LNCaP clone FGC (cell line): Measurements from ENCODE around the gene PRKAA2.

Experiments
- DNase-seq: peaks from one replicate; pipeline ENCODE4 v3.0.0-alpha.2; 2011; ENCODE audit warnings: low read depth
- H3K4me3 ChIP-seq: 2 replicates; pipeline ENCODE4 v1.5.1; 2011; ENCODE audit warnings: mild to moderate bottlenecking, low read depth, low read length, control low read depth
- CTCF ChIP-seq: IDR thresholded peaks from 2 replicates; pipeline ENCODE4 v1.5.1; 2012; ENCODE audit warnings: mild to moderate bottlenecking; ENCODE audit not compliant: control insufficient read depth, insufficient read depth; ENCODE audit errors: extremely low read depth

The PRKAA2 gene

GRCh38 chr1:56754708-56755479 lies 109.8 kb downstream of the PRKAA2 start:
- no peak overlapping the region for H3K4me3 ChIP-seq
- TF ChIP-seq CTCF, result no peak
- no peak for DNase-seq

- DNase-seq, result no peak
- H3K4me3 ChIP-seq, result no peak overlapping the region
- no peak for TF ChIP-seq CTCF
Observed at GRCh38 chr1:56755911-56756310, 110.8 kb downstream of the PRKAA2 start.

DNA sequence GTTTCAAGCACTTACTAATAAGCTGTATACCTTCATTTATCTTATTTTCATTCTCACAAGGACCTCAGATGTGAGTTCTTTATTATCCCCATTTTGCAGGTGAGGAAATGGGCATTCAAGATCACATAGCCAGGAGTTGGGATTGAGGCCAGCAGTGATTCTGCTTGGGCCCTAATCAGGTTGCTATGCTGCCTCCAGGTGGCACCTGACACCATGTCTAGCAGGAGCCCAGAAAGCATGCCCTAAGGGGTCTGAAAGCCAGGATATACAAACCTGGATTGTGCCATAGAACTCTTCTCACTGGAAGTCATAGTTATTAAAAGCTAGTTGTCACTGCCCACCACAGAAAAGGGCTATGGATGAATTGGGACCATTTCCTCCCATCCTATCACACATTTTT lies 113.0 kb downstream of the PRKAA2 start:
- peak; percentile 18 for DNase-seq
- peak; percentile 43 for TF ChIP-seq CTCF

DNA sequence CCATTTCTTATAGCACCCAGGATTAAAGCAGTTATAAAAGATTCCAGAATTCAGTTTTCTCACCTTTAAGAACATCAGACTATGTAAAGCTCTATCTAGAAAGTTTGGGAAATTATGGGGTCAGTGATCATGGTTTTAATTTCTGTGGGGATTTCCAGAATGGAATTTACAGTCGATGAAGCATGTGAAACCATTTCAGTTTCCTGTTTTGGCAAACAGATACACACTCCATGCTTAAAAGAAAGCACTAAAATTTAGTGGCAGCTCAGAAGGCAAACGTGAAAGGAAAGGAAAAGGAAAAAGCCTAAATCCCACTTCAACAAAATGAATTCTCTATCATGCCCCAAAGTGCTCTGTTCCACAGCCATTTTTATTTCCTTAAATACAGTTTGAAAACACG lies 113.7 kb downstream of the PRKAA2 start:
- no peak for TF ChIP-seq CTCF
- no peak overlapping the region for H3K4me3 ChIP-seq
- no peak for DNase-seq

More for the DNA sequence above, 113.0 kb downstream of the PRKAA2 start:
- no peak overlapping the region for H3K4me3 ChIP-seq
